HG03439 (cell line): ENCODE measurements around the gene STRN.
"Not testable (repeated sequence)": the region's sequence is repeated elsewhere in the genome, so short reads cannot be mapped to it uniquely, and the experiment has no call there.

Experiments used
- ATAC-seq: cut with Tn5 transposase; IDR thresholded peaks from one replicate; pipeline ENCODE4 v1.9.1; 2021; ENCODE audit warnings: mild to moderate bottlenecking, moderate library complexity; ENCODE audit not compliant: unreplicated experiment

The STRN gene

DNA sequence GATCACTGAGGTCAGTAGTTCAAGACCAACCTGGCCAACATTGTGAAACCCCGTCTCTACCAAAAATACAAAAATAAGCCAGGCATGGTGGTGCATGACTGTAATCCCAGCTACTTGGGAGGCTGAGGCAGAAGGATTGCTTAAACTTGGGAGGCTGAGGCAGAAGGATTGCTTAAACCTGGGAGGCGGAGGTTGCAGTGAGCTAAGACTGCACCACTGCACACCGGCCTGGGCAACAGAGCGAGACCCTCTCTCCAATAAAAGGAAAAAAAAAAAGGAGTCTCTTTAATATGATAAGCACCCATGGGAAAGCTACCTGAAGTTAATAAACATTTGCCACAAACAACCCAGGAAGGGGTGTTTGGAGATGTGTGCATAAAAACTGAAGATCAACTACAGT lies 2.6 kb downstream of the STRN start:
- ATAC-seq: no peak

DNA sequence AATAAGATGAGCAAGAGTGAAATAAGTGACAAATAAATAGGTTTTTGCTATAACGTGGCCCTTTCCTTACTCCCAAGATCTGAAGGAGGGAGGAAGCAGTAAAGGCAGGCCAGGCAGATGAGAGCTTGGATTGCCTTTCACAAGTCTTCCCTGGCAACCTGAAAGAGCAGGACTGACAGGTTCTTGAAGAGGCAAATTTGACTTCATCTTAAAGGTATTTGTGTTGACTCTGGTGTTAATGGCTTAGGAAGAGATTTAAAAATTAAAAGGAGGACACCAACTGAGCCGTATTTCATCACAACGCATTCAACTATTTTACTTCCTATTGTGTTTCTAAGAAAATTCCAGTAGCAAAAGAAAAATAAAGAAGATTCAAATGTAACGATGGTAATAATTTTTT lies 3.2 kb downstream of the STRN start:
- ATAC-seq: no peak

DNA sequence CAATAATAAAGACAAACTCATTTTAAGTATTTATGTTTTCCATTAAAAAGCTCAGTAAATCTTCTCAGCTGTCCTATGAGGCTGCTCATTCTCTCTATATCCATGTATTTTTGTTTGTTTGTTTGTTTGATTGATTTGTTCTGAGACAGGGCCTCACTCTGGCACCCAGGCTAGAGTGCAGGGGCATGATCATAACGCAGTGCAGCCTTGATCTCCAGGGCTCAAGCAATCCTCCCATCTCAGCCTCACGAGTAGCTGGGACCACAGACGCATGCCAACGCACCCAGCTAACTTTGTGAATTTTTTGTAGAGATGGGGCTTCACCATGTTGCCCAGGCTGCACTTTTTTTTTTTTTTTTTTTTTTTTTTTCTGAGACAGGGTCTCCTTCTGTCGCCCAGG lies 5.6 kb downstream of the STRN start:
- ATAC-seq: no peak

DNA sequence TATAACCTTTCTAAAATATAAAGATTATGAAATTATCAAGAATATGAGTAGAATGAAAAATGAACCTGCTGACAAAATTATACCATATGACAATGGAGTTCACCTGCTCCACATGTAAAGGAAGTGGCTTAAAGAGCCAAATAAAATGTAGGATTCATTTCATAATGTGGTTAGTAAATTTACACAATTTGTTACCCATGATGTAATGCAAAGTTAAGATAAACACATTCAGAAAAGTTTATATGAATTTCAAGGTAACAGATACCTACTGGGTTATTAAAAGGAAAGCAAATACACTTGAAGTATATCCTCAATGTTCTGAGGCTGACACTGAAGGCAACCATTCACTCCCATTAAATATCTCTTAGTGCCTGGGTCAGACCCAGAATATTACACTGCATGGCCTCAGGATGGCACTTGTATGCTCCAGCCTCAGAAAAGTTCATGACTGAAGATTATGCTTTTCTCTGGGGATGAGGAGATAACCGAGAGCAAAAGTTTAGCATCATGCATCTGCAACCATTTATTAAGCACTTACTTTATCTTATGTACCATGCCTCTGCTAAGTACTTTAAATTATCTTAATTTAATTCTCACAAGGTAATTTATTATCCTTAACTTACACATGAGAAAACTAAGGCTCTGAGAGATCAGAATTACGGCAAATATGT lies 6.2 kb downstream of the STRN start:
- no peak for ATAC-seq

DNA sequence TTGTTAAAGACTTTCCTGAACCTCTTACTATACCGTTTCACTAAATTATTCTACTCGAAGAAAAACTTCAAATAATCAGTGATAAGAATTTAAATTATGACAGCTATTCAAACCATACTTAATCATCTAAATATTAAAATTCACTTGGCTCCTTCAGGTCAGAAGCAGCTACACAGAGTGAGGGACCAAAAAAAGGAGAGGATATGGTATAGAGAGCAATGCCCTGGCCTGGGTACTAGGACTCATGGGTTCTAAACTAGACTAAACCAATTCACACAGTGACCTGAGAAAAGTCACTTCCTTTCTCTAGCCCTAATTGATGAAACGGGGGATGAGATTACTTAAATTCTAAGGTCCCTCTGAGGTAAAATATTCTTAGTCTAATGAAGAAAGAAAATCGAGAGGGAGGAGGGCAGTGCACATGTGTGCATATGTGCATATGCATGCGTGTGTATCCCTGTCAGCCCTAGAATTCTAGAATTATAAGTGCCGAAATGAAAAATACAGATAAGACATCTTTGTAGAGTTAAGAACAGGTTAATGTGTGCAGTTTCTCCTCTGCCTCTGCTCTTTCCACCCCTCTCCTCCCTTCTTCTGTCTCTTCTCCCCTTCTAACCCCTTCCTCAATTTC lies 11.2 kb downstream of the STRN start:
- no peak for ATAC-seq

DNA sequence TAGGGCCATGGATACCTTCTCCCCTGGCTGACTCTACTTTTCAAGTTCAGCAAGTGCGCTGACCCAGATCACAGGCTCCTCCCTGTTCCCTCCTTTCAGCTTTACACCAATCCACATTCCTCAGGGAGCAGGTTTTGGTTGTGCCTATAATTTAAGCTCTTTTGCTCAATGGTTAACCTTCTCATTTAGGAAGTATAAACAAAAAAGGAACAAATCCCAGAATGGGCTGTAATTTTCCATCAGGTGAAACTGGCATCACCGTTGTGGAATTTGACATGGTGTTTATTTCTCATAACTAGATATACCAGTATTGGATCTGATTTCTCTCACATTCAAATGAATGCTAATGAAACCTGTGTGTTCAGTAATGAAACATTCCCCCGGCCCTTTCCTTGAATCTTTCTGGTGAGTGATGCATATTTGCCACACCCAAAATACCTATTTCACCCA lies 13.6 kb downstream of the STRN start:
- no peak for ATAC-seq

DNA sequence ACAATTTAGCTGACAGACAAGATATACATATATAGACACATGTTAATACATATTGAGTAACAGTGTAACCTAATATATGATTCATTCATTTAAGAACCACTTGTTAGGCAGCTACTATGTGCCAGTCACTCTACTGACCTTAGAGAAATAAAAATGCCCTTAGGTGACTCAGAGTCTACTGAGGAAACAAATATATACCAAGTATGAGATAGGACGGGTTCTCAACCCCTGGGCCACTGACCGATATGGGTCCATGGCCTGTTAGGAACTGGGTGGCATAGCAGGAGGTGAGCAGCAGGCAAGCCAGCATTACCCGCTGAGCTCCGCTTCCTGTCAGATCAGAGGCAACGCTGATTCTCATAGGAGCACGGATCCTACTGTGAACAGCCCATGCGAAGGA lies 14.8 kb downstream of the STRN start:
- ATAC-seq: no peak

DNA sequence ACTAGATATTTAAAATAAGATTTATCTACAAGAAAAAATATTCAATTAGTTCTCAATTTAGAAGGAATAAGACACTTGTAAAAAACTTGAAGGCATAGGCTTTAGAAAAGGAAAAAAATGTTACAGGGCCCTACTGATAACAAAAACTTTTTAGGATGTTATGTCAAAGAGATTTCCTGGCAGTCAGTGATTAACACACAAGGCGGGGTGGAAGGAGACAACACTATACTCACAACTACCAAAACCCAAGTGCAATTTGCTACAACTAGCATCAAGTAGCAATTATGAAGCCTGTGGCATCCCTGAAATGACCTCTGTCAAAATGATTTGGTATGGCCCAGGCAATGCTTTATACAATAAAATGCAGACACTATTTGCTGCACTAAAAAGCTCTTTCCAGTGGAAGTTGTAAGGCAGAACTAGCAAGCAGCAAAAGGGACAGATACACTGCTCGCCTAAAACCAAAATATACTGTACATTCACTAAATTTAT lies 15.3 kb downstream of the STRN start:
- ATAC-seq: no peak

DNA sequence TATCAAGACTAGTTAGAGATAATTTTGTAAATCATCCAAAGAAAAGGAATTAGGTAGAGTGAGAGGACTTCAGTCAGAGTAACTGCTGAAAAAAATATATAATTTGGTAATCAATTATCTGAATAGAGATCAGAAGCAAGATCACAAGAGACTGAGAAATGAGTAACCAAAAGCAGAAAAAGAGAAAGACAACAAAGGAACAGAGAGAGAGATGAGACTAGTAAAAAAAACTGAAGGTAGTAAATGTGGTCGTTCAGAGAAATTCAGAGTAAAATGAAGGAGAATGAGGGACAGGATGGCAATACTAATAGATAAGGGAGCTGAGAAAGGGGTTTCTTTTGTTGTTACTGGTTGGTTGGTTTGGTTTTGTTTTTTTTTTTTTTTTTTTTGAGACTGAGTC lies 16.5 kb downstream of the STRN start:
- ATAC-seq: no peak

DNA sequence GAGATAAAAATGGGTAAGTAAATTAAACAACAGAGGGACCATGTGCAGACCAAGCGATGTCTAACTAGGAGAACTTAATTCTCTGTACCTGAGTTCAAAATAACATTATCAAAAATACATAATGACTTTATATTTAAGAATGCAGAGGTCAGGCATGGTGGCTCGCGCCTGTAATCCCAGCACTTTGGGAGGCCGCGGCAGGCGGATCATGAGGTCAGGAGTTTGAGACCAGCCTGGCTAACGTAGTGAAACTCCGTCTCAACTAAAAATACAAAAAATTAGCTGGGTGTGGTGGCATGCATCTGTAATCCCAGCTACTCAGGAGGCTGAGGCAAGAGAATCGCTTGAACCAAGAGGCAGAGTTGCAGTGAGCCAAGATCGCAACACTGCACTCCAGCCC lies 21.1 kb downstream of the STRN start:
- not testable (repeated sequence) for ATAC-seq

DNA sequence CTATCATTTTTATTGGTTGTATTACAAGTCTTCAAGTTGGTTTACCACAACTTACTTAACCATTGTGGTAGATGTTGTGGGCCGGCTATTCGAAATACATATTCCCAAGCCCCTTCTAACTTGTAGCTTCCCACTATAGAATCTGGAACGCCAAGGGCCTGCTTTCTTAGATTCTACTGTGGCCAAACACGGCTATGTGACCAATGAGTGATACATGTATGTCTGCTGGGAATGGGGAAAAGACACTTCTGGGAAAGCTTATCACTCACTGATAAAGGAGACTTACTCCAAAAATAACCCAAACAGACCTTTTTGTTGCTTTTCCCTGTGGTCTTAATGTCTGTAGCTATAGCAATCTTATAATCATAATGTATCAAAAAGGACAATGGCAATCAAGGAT lies 24.5 kb downstream of the STRN start:
- ATAC-seq: no peak

DNA sequence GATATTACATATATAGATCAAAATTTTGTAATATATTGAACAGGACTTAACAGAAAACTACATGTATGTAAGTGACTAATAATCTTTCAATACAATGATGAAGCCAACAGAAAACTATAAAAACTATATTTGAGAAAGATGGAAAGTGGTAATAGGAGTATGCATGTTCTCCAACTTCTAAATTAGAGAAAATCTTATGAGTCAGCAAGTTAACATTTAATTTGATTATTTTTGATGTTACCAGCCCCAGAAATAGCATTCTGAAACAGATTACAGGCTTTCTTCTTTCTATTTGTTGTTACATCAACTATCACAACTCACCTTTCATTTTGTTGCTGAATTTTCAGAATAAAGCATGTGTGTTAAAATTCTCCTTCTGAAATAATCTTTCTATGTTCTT lies 29.8 kb downstream of the STRN start:
- not testable (repeated sequence) for ATAC-seq

DNA sequence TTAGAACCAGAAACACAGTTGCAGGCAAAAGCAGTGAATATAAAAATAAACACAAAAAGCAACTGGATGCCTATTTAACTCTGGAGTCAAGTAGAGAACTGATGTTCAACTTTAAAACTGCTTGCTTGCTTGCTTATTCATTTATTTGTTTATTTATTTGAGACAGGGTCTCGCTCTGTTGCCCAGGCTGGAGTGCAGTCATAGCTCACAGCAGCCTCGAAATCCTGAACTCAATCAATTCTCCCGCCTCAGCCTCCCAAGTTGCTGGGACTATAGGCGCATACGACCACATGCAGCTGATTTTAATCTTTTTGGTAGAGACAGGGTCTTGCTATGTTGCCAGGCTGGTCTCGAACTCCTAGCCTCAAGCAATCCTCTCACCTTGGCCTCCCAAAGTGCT lies 34.6 kb downstream of the STRN start:
- ATAC-seq: not testable (repeated sequence)

DNA sequence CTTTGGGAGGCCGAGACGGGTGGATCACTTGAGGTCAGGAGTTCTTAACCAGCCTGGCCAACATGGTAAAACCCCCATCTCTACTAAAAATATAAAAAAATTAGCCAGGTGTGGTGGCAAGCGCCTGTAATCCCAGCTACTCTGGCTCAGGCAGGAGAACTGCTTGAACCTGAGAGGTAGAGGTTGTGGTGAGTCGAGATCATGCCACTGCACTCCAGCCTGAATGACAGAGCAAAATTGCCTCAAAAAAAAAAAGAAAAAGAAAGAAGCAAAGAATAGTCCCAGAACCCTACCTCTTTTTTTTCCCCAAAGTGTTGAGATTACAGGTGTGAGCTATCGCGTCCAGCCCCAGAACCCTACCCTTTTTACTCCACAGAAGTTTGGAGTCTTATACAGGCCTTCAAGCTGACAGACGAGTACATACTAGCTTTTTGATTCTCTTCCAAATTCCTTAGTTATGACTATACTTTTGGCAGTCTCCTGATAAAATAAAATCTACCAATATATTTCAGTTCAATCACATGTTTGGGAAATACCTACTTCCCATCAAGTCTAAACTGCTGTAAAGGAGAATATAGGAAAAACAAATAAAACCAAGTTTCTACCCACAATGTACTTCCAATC lies 35.4 kb downstream of the STRN start:
- not testable (repeated sequence) for ATAC-seq

DNA sequence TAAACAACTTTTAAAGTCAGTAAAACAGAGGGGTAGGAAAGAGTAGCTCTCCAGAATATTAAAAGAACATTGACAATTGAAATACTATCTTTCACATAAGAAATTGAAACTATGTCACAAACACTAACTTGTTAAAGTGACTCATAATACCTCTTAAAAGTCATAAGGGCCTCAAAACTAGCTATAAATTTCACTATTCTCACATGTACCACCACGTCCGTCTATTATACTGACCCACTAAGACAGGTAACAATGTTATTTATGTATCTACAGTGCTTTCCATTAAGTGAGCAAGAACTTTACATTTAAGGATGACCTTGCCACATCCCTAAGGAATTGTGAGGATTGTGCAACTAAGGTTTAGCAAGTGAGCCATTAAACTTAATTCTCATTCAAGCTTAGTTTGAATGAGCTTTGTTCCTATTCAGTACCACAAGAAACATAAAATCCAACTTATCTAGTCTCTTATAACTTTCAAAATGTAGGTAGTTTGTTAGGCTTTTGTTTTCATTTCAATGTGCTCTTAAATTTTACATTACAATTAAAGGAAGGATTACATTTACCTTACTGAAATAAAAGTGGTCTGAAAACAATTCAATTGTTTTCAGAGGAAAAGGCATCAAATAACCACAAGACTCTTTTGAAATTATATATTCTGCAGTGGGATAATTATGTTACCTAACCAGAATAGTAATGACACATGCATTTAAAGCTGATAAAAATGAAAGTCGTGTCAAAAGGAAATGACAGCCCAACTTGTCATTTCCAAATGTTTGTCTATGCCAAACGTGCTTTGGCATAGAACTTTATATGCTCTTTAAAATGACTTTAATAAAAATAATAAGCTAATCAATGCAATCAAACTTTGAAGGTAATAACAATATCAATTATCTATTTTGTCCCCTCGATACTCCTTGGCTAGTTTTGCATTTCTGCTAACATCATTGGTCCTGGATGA lies 39.9 kb downstream of the STRN start:
- not testable (repeated sequence) for ATAC-seq

DNA sequence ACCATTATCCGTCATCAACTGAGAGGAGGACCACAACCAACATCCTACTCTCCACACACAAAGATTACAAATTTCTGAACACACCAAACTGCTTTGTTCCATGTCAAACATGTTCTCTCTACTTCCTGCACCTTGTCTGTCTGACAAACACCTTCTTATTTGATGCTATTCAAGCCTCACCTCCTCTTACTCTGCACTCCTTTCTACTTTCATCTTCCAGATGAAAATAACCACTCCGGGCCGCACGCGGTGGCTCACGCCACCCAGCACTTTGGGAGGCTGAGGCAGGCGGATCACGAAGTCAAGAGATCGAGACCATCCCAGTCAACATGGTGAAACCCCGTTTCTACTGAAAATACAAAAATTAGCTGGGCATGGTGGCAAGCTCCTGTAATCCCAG lies 43.7 kb downstream of the STRN start:
- not testable (repeated sequence) for ATAC-seq

DNA sequence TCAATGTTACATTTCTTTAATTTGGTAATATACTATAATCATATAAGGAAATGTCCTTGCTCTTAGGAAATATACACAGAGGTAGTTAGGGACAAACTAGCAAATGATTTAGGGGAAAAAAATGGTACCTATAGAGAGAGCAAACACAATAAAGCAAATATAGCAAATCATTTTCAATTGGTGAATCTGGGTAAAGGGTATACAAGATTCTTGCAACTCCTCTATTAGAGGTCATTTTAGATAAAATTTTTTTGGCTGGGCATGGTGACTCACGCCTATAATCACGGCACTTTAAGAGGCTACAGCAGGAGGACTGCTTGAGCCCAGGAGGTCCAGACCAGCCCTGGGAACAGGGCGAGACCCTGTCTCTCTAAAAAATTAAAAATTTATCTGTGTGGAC lies 44.4 kb downstream of the STRN start:
- no peak for ATAC-seq

DNA sequence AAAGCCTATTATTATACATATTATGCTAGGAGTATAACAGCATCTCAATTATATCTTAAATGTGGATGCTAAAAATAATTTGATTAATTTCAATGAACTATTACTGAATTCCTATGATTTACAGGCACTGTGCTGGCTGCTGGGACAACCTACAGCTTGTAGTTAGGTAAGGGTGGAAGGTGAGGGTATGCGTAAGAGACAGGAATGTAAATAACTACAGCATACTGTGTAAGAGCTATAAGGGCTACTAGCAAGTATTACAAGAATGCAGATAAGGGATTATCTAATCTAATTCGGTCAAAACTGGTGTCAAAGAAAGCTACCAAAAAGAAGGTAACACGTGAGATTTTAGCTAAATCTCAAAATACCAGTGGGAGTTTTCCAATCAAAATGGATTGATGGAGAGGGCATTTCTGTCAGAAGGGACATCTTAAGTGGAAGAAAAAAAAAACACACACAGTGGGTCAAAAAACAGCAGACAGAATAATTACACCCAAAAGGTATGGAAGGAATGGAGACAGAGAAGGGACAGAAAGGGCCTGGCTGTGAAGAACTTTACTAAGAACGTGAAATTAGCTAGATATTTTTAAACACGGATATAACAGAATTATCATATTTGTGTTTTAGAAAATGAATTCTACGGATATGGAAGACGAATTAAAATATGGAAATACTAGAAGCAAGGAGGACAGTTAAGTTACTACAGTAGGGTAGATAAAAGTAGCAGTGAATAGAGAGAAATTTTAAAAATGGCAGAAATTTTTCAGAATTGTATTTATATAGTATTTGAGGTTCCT lies 47.1 kb downstream of the STRN start:
- no peak for ATAC-seq

DNA sequence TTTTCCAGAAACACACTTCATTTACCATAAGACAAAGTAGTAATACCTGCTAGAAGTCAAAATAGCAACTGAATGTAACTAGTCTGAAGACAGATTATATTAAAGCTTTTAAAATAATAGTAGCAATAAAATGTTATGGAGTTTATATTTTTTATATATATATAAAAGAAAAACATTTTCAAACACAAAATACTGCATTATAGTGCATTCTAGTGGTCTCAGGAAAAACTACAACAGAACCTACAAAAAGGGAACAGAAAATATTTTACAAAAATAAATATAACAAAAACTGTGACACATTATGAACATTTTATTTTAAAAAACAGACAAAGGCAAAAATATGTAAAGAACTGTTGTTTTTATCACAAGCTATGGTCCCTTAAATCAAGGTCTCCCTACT lies 48.0 kb downstream of the STRN start:
- ATAC-seq: no peak

DNA sequence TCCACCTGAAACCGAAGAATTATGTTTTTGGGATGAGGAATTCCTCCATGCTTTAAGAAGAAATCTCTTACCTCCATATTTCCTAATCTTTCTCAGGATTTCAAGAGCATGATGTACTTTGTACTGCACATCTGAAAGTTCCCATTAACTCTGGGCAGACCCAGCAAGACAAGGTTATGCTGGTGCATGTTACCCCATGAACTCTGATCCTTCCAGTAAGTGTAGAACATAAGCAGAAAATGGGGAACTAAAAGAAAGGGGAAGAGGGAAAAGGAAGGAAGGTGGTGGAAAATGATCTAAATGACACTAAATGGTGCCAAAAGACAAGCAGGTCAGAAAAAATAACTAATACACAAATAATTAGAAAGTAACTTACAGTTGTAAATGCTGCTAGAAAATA lies 50.7 kb downstream of the STRN start:
- ATAC-seq: no peak
